Natural killer cell treated with Interleukin-12 subunit alpha and Interleukin-12 subunit beta and Interleukin-15 and Interleukin-18, amount 100 ng/mL, for 72 hours (primary cell): Measurements from ENCODE around the gene CUEDC2. TPM values are rescaled to one million over a fixed set of nuclear protein-coding genes. Genes with fewer than 3 reads are reported as not detected.

Source experiments
- ATAC-seq, 2 donors: fragments of 150-1000 bp; cut with Tn5 transposase in 1 of 2; sonication (Bioruptor Pico), chemical (Tn5 transposase) in 1 of 2; 2 replicates each; pipeline ENCODE4 v1.10.0; 2021
- DNase-seq: peaks from one replicate; pipeline ENCODE4 v3.0.0; 2022; ENCODE audit warnings: low spot score
- H3K27ac Mint-ChIP-seq, 2 donors: 1 replicate in 1 of 2; 2 replicates in 1 of 2; pipeline ENCODE4 v1.8.0; 2022; ENCODE audit warnings: mixed read lengths in 2 of 2, mild to moderate bottlenecking in 1 of 2, moderate library complexity in 1 of 2
- H3K27me3 Mint-ChIP-seq, 2 donors: 1 replicate in 1 of 2; 2 replicates in 1 of 2; pipeline ENCODE4 v1.8.0; 2022; ENCODE audit warnings: mixed read lengths in 2 of 2
- H3K36me3 Mint-ChIP-seq: one replicate; pipeline ENCODE4 v1.8.0; 2022; ENCODE audit warnings: mixed read lengths
- H3K4me1 Mint-ChIP-seq, 2 donors: 1 replicate in 1 of 2; 2 replicates in 1 of 2; pipeline ENCODE4 v1.8.0; 2022; ENCODE audit warnings: low read depth in 2 of 2, mixed read lengths in 2 of 2, mild to moderate bottlenecking in 1 of 2
- H3K4me3 Mint-ChIP-seq: one replicate; pipeline ENCODE4 v1.8.0; 2022; ENCODE audit warnings: mixed read lengths
- H3K9me3 Mint-ChIP-seq: 2 replicates; pipeline ENCODE4 v1.8.0; 2022; ENCODE audit warnings: mixed read lengths
- total RNA-seq, 2 donors: library from RNA; stranded (reverse); gene quantifications; one replicate each; pipeline ENCODE4 v1.2.3, GENCODE V29; 2022

Gene CUEDC2
- total RNA-seq, 2 donors from 2014 or later = 39.8 to 58.5 TPM

- ATAC-seq (no peak), DNase-seq (no peak)
- Mint-ChIP-seq H3K27ac (no peak overlapping the region), H3K4me1 (peaks cover 5 to 20% of the 10 kb centered on the region in 2 donors), H3K27me3 (no peaks in the 10 kb centered on the region), H3K36me3 (no peaks in the 10 kb centered on the region), H3K4me3 (no peak overlapping the region), H3K9me3 (no peaks in the 10 kb centered on the region)
Measured at GRCh38 chr10:102382871-102383270, 49.5 kb downstream of the CUEDC2 start.

- ATAC-seq (no peak), DNase-seq (no peak)
- H3K36me3 Mint-ChIP-seq = no peaks in the 10 kb centered on the region
- peaks cover 5 to 20% of the 10 kb centered on the region in 2 donors for H3K4me1 Mint-ChIP-seq
- no peaks in the 10 kb centered on the region for H3K9me3 Mint-ChIP-seq
- no peak overlapping the region for H3K4me3 Mint-ChIP-seq
- no peak overlapping the region for H3K27ac Mint-ChIP-seq
- H3K27me3 Mint-ChIP-seq = no peaks in the 10 kb centered on the region
Measured at GRCh38 chr10:102381983-102382382, 50.4 kb downstream of the CUEDC2 start.

- Mint-ChIP-seq H3K9me3 (no peaks in the 10 kb centered on the region), H3K4me1 (peaks cover 5 to 13% of the 10 kb centered on the region in 2 donors), H3K4me3 (no peak overlapping the region), H3K27ac (peak overlapping the region in 1 of 2 donors; percentile 74), H3K36me3 (no peaks in the 10 kb centered on the region), H3K27me3 (no peaks in the 10 kb centered on the region)
- DNase-seq (no peak), ATAC-seq (no peak)
Measured at GRCh38 chr10:102379383-102379782, 53.0 kb downstream of the CUEDC2 start.

- Mint-ChIP-seq H3K9me3 (no peaks in the 10 kb centered on the region), H3K4me1 (peaks cover 0 to 6% of the 10 kb centered on the region in 2 donors), H3K4me3 (no peak overlapping the region), H3K36me3 (no peaks in the 10 kb centered on the region), H3K27me3 (no peaks in the 10 kb centered on the region), H3K27ac (peak overlapping the region in 1 of 2 donors; percentile 67)
- ATAC-seq (no peak), DNase-seq (no peak)
Measured at GRCh38 chr10:102376901-102377300, 55.5 kb downstream of the CUEDC2 start.

- no peak for DNase-seq
Measured at GRCh38 chr10:102375867-102376266, 56.5 kb downstream of the CUEDC2 start.

GRCh38 chr10:102375250-102375649 lies 57.1 kb downstream of the CUEDC2 start:
- Mint-ChIP-seq H3K27me3 (no peaks in the 10 kb centered on the region), H3K4me3 (no peak overlapping the region), H3K9me3 (no peaks in the 10 kb centered on the region), H3K4me1 (peaks cover 0 to 6% of the 10 kb centered on the region in 2 donors), H3K27ac (no peak overlapping the region), H3K36me3 (peaks cover 3% of the 10 kb centered on the region)
- DNase-seq (no peak), ATAC-seq (peak in 1 of 2 donors; percentile 4)

More at GRCh38 chr10:102375867-102376266, 56.5 kb downstream of the CUEDC2 start:
- Mint-ChIP-seq H3K4me3 (no peak overlapping the region), H3K36me3 (no peaks in the 10 kb centered on the region), H3K27ac (no peak overlapping the region), H3K27me3 (no peaks in the 10 kb centered on the region), H3K4me1 (peaks cover 0 to 6% of the 10 kb centered on the region in 2 donors), H3K9me3 (no peaks in the 10 kb centered on the region)
- no peak for ATAC-seq

Other genes with a start within 250 kb of the CUEDC2 start
- not detected for gene ELOVL3, start 206.3 kb downstream of the CUEDC2 start, total RNA-seq
- not detected for gene PITX3, start 191.1 kb downstream of the CUEDC2 start, total RNA-seq
- 10 to 100 TPM; 63.2 to 65.3 TPM for gene GBF1, start 187.0 kb downstream of the CUEDC2 start, total RNA-seq
- 100 to 1,000 TPM; 370 to 522 TPM for gene NFKB2, start 36.9 kb downstream of the CUEDC2 start, total RNA-seq
- 1 to 10 TPM; 2.3 to 7.6 TPM for gene PSD, start 13.8 kb downstream of the CUEDC2 start, total RNA-seq
- gene FBXL15, start 11.7 kb downstream of the CUEDC2 start, total RNA-seq = 10 to 100 TPM; 22.0 to 23.7 TPM
- under 1 TPM in 1 of 2 donors, not detected in 1; 0.98 TPM for gene C10orf95, start 19.0 kb upstream of the CUEDC2 start, total RNA-seq
- gene ACTR1A, start 70.1 kb upstream of the CUEDC2 start, total RNA-seq = 100 to 1,000 TPM in 1 of 2 donors, 10 to 100 TPM in 1; 84.5 to 108 TPM
- 10 to 100 TPM in 1 of 2 donors, 1 to 10 TPM in 1; 6.8 to 10.9 TPM for gene SUFU, start 71.4 kb upstream of the CUEDC2 start, total RNA-seq
- gene TRIM8, start 211.9 kb upstream of the CUEDC2 start, total RNA-seq = 10 to 100 TPM; 50.2 to 78.5 TPM